Karpas-422 (cell line): Measurements from ENCODE around the gene FALEC. TPM values are rescaled to one million over a fixed set of nuclear protein-coding genes. Genes with fewer than 3 reads are reported as not detected.

ENCODE experiments used
- DNase-seq: peaks from one replicate; pipeline ENCODE4 v3.0.0-alpha.2; 2015
- H2AFZ ChIP-seq: fragments of 200-600 bp; sonication (generic); 2 replicates; pipeline ENCODE4 v1.6.1; 2014; ENCODE audit warnings: antibody characterized with exemption, low read length, mixed read lengths
- H3K27ac ChIP-seq: fragments of 200-600 bp; sonication (generic); 2 replicates; pipeline ENCODE4 v1.5.1; 2014; ENCODE audit warnings: mild to moderate bottlenecking, low read length, moderate library complexity
- H3K27me3 ChIP-seq: fragments of 200-600 bp; sonication (generic); 2 replicates; pipeline ENCODE4 v1.6.1; 2014; ENCODE audit warnings: low read length, mixed read lengths
- H3K36me3 ChIP-seq: fragments of 200-600 bp; sonication (generic); 2 replicates; pipeline ENCODE4 v1.6.1; 2014; ENCODE audit warnings: low read length, mixed read lengths; ENCODE audit not compliant: insufficient read depth
- H3K4me1 ChIP-seq: fragments of 200-600 bp; sonication (generic); 2 replicates; pipeline ENCODE4 v1.6.1; 2014; ENCODE audit warnings: mild to moderate bottlenecking, low read length, mixed read lengths
- H3K4me2 ChIP-seq: fragments of 200-600 bp; sonication (generic); 2 replicates; pipeline ENCODE4 v1.6.1; 2014; ENCODE audit warnings: low read length, low read depth, mild to moderate bottlenecking; ENCODE audit not compliant: poor library complexity, severe bottlenecking
- H3K4me3 ChIP-seq: fragments of 200-600 bp; sonication (generic); 2 replicates; pipeline ENCODE4 v1.5.1; 2014; ENCODE audit warnings: mild to moderate bottlenecking, antibody characterized with exemption, low read length, mixed read lengths
- H3K79me2 ChIP-seq: fragments of 200-600 bp; sonication (generic); 2 replicates; pipeline ENCODE4 v1.6.1; 2014; ENCODE audit warnings: mild to moderate bottlenecking, low read length, mixed read lengths
- H3K9ac ChIP-seq: fragments of 200-600 bp; sonication (generic); 2 replicates; pipeline ENCODE4 v1.6.0; 2014; ENCODE audit warnings: low read length
- H3K9me2 ChIP-seq: fragments of 200-600 bp; sonication (generic), shearing (Covaris generic); replicated peaks from 2 replicates; pipeline ENCODE4 v1.6.0; 2014; ENCODE audit warnings: mild to moderate bottlenecking, low read length, moderate library complexity; ENCODE audit not compliant: insufficient read depth
- H3K9me3 ChIP-seq: fragments of 300-700, 200-600 bp; sonication (generic); 2 replicates; pipeline ENCODE4 v1.6.1; 2014; ENCODE audit warnings: low read length, mixed read lengths
- H4K20me1 ChIP-seq: fragments of 200-600 bp; sonication (generic); 2 replicates; pipeline ENCODE4 v1.6.1; 2014; ENCODE audit warnings: mild to moderate bottlenecking, antibody characterized with exemption, low read length, low read depth; ENCODE audit not compliant: insufficient read depth
- total RNA-seq: library from RNA; depleted of rRNA; stranded (reverse); fragments of >200 nt; shearing (Covaris generic); gene quantifications from 2 replicates; pipeline ENCODE4 v1.2.3, GENCODE V29; 2014; ENCODE audit warnings: low replicate concordance

Gene FALEC
- total RNA-seq, 1 experiment from 2014 or later: not detected

DNA sequence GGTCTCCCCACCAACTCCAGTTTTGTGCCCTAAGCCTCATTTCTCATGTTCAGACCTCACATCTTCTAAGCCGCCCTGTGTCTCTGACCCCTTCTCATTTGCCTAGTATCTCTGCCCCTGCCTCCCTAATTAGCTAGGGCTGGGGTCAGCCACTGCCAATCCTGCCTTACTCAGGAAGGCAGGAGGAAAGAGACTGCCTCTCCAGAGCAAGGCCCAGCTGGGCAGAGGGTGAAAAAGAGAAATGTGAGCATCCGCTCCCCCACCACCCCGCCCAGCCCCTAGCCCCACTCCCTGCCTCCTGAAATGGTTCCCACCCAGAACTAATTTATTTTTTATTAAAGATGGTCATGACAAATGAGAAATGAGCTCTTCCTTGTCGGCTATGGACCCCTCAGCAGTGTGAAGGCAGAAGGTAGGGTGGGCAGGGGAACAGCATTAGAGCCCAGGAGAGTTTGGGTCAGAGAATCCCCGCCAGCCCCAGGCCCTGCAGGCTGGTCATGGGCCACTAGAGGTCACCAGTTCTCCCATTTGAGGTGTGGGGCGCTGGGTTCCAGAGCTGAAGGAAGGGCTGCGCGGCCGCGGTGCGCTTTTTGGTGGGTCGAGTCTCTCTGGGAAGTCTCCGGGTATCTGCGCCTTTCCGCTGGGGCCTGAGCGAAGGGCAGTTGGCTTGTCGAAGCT, 45.2 kb downstream of the FALEC start:
- peaks cover 58% of the 10 kb centered on the region for H3K4me1 ChIP-seq
- peak overlapping the region; percentile 83 for H3K9ac ChIP-seq
- H3K9me3 ChIP-seq: no peaks in the 10 kb centered on the region
- H3K4me2 ChIP-seq: peak overlapping the region; percentile 95
- peak overlapping the region; percentile 95 for H3K27ac ChIP-seq
- H3K36me3 ChIP-seq: no peaks in the 10 kb centered on the region
- H3K9me2 ChIP-seq: no peaks in the 10 kb centered on the region
- 0 out of 2 replicates have a peak, but pooled peaks cover 4% of the 10 kb centered on the region for H4K20me1 ChIP-seq
- no peaks in the 10 kb centered on the region for H3K79me2 ChIP-seq
- H2AFZ ChIP-seq: peak overlapping the region; percentile 39; the same call in 1 of the 2 replicates
- peak; percentile 96 for DNase-seq
- H3K4me3 ChIP-seq: peak overlapping the region; percentile 76
- H3K27me3 ChIP-seq: no peaks in the 10 kb centered on the region

DNA sequence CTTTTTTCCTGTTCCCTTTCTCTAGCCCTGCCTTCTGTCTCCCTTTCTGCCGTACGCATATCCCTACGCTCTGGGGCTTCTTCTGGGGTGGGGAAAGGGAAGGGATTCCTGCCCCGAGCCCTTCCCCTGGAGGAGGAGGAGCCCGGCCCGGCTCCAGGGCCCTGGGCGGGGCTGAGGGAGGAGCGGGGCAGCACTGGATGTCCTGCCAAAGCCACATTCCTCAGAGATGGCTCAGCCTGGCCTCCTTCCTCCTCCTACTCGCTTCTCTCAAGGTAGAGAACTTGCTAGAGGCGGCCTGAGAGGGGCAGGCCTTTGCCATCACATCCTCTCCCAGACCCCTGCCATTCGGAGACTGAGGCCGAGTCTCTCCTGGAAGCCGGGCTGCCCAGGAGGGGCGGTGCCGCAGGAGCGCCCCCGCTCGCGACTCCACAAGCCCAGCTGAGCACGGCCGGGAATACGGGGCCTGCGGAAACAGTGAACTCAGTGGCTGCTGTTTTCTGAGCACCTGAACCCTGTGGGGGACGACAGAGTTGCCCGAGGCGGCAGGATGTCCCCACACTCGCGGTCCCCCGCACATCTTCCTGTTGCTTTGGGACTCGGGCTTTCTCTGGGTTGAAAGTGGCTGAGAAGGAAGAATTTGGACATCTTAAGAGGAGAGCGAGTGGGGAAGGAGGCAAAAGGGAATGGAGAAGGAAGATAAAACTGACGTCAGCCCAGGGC, 45.9 kb downstream of the FALEC start:
- no peaks in the 10 kb centered on the region for H3K9me2 ChIP-seq

DNA sequence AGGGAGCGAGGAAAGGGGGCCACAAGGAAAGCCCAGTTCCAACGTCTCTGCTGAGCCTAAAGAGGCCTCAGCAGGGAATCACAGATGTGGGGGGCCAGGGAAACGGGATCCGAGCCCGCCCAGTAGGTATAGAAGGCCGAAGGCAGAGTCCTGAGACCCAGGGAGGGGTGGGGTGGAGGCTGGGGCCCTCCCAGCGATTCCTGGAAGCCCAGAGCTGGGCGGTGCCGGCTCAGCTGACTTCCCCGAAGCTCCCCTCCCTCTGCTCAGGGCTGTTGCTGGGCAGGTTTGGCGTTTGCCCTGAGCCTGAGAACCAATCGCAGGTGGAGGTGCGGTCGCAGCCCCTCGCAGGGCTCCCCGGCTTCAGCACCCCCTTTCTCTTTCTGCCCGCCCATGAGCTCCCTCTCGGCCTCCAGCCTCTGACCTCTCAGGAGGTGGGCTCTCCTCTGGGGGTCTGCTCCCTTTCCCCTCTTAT, 46.5 kb downstream of the FALEC start:
- peak; percentile 93 for DNase-seq
- Histone ChIP-seq H3K9me3 (no peaks in the 10 kb centered on the region), H3K27me3 (no peaks in the 10 kb centered on the region), H3K79me2 (peaks cover 4% of the 10 kb centered on the region), H3K36me3 (no peaks in the 10 kb centered on the region), H3K4me3 (peak overlapping the region; percentile 76), H2AFZ (peak overlapping the region; percentile 39; the same call in 1 of the 2 replicates), H3K27ac (peak overlapping the region; percentile 95), H3K9me2 (no peaks in the 10 kb centered on the region), H4K20me1 (0 out of 2 replicates have a peak, but pooled peaks cover 4% of the 10 kb centered on the region), H3K9ac (peak overlapping the region; percentile 83), H3K4me2 (peak overlapping the region; percentile 95), H3K4me1 (peaks cover 71% of the 10 kb centered on the region)

More for the DNA sequence above, 45.9 kb downstream of the FALEC start:
- peak; percentile 74 for DNase-seq
- Histone ChIP-seq H4K20me1 (0 out of 2 replicates have a peak, but pooled peaks cover 4% of the 10 kb centered on the region), H3K36me3 (no peaks in the 10 kb centered on the region), H3K27me3 (no peaks in the 10 kb centered on the region), H3K79me2 (no peaks in the 10 kb centered on the region), H3K4me3 (peak overlapping the region; percentile 76), H3K27ac (peak overlapping the region; percentile 95), H3K9ac (peak overlapping the region; percentile 83), H3K9me3 (no peaks in the 10 kb centered on the region), H2AFZ (peak overlapping the region; percentile 39; the same call in 1 of the 2 replicates), H3K4me2 (peak overlapping the region; percentile 95), H3K4me1 (peaks cover 65% of the 10 kb centered on the region)

DNA sequence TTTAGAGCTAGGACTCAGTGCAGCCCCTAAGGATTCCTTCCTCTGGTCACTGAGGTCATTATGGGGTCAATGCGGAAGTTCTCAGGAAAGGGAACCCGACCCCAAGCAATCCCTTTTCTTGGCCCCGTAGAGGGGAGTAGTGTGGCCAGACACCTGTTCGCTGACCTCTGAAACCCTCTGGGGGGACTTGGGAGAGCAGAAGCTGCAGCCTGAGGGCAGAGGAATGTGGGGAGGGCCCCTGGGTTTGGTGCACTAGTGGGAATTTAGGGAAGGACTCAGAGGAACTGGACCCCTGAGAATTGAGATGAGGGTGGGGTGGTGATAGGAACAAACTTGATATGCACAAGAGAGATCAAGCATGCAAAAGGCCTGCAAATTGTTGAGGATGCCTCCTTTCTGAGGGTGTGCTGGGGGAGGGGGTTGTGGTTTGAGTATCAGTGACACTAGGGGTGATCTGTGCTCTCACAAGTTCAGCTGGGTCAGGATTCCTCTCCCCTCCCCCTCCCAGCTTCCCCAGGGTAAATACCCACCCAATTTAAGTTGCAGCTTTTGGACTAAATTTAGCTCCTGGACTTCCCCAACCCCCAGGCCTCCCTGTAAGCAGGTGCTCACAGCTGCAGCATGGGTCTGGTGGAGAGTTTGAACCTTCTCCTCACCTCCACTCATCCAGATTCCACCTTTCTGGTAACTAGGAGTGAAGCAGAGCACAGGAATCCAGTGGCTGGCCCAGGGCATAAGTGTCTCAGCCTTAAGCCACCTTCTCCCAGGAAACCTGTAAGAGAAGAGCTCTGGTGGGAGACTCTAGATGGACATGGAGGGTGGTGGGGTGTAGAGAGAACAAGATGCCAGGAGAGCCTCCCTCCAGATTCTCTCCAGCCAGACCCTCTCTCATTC, 47.1 kb downstream of the FALEC start:
- Histone ChIP-seq H3K9me2 (no peaks in the 10 kb centered on the region), H4K20me1 (0 out of 2 replicates have a peak, but pooled peaks cover 4% of the 10 kb centered on the region), H3K4me2 (peak overlapping the region; percentile 95), H3K4me3 (peak overlapping the region; percentile 76), H3K79me2 (peaks cover 4% of the 10 kb centered on the region), H2AFZ (no peak overlapping the region), H3K4me1 (peaks cover 77% of the 10 kb centered on the region), H3K9ac (peak overlapping the region; percentile 83), H3K27me3 (no peaks in the 10 kb centered on the region), H3K27ac (peak overlapping the region; percentile 95), H3K36me3 (no peaks in the 10 kb centered on the region), H3K9me3 (no peaks in the 10 kb centered on the region)
- peak; percentile 95 for DNase-seq

DNA sequence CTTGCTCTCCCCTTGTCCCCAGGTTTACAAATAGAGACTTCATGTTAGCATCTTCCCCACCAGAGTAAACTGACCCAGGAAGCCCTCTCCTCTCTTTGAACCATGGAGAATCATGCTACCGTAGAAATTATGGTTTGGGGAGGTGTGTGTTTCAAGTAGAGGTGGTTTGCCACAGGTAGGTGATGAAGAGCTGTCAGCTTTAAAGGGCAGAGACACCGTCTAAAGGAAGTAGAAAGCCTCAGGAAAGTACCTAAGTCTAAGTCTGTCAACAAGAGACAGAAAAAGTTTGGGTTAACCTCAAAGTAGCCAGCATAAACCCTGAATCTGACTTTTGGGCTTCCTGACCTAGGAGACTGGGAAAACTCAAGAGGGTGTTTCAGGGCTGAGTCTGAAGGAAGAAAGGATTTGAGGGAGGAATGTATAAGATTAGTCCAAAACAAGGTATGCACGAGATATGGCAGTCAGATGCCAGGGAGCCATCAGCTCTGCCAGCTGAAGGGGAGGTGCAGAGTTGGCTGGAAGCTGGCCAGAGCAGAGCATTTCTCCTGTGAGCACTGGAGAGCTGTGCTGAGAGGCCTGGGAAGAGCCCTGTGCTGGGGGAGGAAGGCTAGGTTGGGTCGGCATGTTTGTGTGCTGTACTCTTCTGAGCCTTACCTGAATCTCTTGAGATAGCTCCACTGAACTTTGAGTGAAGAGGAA, 47.9 kb downstream of the FALEC start:
- Histone ChIP-seq H3K4me1 (peaks cover 85% of the 10 kb centered on the region), H3K27me3 (no peaks in the 10 kb centered on the region), H3K9me3 (no peaks in the 10 kb centered on the region), H2AFZ (no peak overlapping the region), H3K9ac (peak overlapping the region; percentile 63), H3K9me2 (no peaks in the 10 kb centered on the region), H3K36me3 (no peaks in the 10 kb centered on the region), H4K20me1 (0 out of 2 replicates have a peak, but pooled peaks cover 4% of the 10 kb centered on the region), H3K27ac (peak overlapping the region; percentile 95), H3K4me2 (peak overlapping the region; percentile 95), H3K4me3 (peak overlapping the region; percentile 76), H3K79me2 (peaks cover 4% of the 10 kb centered on the region)
- peak; percentile 72 for DNase-seq

DNA sequence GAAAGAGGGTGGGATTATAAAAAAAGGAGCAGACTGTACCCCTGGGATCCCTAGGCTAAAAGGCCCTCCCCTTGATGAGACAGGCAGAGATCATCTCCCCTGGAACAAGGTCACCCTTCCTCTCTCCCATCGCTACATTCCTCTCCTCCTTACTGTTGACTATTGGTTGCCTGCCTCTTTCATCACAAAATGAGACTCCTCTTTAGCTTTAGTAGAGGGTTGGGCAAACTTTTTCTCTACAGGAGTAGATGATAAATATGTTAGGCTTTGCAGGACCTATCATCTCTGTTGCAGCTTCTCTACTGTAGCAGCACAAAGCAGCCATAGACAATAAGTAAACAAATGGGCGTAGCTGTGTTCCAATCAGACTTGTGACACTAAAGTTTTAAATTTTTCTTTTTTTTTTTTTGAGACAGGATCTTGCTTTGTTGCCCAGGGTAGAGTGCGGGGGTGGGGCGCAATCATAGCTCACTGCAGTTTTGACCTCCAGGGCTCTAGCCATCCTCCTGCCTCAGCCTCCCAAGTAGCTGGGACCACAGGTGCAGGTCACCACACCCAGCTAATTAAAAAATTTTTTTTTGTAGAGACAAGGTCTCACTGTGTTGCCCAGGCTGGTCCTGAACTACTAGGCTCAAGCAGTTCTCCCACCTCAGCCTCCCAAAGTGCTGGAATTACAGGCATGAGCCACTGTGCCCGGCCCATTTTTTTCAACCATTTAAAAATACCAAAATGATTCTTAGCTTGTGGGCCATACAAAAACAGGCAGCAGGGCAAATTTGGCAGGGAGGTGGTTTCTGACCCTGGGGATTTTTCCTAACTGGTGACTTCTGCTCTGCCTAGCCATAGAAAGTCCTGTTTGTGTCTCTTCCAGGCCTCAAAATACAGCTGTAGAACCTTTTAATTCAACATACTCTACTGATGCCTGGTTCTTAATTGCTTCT, 48.8 kb downstream of the FALEC start:
- Histone ChIP-seq H3K36me3 (no peaks in the 10 kb centered on the region), H3K4me3 (peak overlapping the region; percentile 76), H3K79me2 (peaks cover 4% of the 10 kb centered on the region), H3K27me3 (no peaks in the 10 kb centered on the region), H3K4me2 (peak overlapping the region; percentile 95), H3K4me1 (peaks cover 94% of the 10 kb centered on the region), H4K20me1 (0 out of 2 replicates have a peak, but pooled peaks cover under 1% of the 10 kb centered on the region), H3K27ac (peak overlapping the region; percentile 95), H3K9me3 (no peaks in the 10 kb centered on the region), H2AFZ (no peak overlapping the region), H3K9ac (peak overlapping the region; percentile 63), H3K9me2 (no peaks in the 10 kb centered on the region)
- DNase-seq: no peak
